Prostate gland (tissue), 2 donors: ENCODE results near the gene HS3ST3B1.

ENCODE experiments used
- POLR2AphosphoS5 ChIP-seq: sonication (generic); formaldehyde crosslinking; IDR thresholded peaks from one replicate; pipeline ENCODE4 v1.6.1; 2017; ENCODE audit warnings: antibody characterized with exemption
- TF ChIP-seq, protein P1 (sequence below), 4 experiments: fragments of 200-600 bp in 2 of 4; fragments of 450-650 bp in 2 of 4; sonication (generic) in 2 of 4; IDR thresholded peaks; 1 replicate in 3 of 4; 2 replicates in 1 of 4; pipeline ENCODE4 v1.5.1; 2016 to 2019; ENCODE audit warnings: antibody characterized with exemption in 4 of 4, mild to moderate bottlenecking in 2 of 4, moderate library complexity in 2 of 4

DNA sequence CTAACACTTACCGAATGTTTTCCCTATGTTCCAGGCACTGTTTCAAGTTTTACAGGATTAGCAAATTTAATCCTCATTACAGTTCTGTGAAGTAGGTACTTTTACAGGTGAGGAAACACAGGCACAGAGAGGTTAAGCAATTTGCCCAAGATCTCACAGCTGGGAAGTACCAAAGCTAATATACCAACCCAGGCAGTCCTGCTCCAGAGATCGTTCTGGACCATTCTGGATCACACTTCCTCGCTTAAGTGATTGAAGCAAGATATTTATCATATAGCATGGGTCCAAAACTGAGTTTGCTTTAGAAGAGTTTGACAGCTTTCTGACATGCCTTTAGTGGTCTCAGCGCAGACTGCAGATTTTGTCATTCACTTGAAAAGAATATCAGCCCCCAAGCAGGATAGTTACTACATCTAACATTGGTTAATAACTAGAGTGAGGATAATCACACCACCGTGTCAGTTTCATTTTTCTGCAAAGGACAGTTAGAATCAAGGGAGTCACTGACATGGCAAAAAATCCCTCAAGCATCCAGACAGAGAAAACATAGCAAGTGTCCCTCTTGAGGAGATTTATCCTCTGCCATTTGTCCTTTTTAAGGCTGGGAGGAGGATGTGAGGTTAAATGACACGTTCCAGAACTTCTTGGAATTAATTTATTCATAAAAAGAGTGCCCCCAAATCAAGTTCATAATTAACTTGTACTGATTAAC, 5.1 kb downstream of the HS3ST3B1 start:
- TF ChIP-seq, protein P1, sequence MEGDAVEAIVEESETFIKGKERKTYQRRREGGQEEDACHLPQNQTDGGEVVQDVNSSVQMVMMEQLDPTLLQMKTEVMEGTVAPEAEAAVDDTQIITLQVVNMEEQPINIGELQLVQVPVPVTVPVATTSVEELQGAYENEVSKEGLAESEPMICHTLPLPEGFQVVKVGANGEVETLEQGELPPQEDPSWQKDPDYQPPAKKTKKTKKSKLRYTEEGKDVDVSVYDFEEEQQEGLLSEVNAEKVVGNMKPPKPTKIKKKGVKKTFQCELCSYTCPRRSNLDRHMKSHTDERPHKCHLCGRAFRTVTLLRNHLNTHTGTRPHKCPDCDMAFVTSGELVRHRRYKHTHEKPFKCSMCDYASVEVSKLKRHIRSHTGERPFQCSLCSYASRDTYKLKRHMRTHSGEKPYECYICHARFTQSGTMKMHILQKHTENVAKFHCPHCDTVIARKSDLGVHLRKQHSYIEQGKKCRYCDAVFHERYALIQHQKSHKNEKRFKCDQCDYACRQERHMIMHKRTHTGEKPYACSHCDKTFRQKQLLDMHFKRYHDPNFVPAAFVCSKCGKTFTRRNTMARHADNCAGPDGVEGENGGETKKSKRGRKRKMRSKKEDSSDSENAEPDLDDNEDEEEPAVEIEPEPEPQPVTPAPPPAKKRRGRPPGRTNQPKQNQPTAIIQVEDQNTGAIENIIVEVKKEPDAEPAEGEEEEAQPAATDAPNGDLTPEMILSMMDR (IDR thresholded peaks at IDR 0.05), result no peak
- TF ChIP-seq POLR2AphosphoS5, result no peak
